Amygdala (tissue), 56 donors: ENCODE measurements around the gene RAPGEF2.
A peak's percentile ranks its signal among the peaks of the same experiment; 100 is the strongest.

ENCODE experiments used
- DNase-seq, 56 donors: peaks; one replicate each; lab custom pipeline; 2025; lab: John Stamatoyannopoulos, UW

Gene RAPGEF2

DNA sequence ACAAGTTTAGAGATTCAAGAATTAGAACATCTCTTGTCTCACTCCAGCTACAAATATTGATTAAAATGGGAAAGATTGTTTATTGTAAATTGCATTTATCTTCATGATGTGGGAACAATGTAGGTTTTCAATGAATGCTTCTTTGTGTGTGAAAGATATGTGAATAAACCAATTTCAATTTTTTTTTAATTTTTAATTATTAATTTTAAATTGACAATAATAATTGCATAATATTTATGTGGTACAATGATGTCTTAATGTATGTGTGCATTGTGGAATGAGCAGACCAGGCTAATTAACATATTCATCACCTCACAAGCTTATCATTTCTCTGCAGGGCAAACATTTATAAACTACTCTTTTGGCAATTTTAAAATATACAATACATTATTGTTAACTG lies 281.1 kb downstream of the RAPGEF2 start:
- no peak for DNase-seq

DNA sequence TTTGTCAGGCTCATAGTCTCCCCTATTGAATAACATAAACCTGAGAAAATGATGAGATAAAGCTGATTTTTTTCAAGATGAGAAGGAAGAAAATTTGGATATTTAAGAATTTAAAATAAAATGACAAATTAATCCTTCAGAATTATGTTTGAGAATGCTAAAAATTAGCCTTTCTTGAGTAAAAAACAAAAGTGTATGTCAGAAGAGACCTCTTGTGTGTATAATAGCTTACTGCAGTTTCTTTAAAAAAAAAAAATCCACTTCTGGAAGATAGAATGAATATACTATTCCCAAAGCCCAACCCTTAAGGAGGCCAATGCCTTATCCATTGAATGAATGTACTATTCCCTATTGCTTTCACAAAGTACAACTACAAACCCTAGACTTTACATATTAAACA lies 281.8 kb downstream of the RAPGEF2 start:
- no peak for DNase-seq

DNA sequence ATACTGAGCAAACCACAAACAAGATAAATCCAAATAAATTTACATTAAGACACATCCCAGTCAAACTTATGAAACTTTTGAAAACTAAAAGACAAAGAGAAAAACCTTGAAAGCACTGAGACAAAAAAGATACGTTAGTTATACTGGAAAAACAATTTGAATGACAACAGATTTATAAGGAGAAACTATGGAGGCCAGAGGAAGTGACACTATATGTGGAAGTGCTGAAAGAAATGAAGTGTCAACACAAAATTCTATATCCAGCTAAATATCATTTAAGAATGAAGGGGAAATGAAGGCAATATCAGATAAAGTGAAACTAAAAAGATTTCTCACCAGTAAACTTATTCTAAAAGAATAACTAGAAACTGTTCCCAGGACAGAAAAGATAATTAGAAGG lies 283.7 kb downstream of the RAPGEF2 start:
- DNase-seq: no peak

GRCh38 chr4:159389756-159390155 lies 286.9 kb downstream of the RAPGEF2 start:
- DNase-seq: no peak

DNA sequence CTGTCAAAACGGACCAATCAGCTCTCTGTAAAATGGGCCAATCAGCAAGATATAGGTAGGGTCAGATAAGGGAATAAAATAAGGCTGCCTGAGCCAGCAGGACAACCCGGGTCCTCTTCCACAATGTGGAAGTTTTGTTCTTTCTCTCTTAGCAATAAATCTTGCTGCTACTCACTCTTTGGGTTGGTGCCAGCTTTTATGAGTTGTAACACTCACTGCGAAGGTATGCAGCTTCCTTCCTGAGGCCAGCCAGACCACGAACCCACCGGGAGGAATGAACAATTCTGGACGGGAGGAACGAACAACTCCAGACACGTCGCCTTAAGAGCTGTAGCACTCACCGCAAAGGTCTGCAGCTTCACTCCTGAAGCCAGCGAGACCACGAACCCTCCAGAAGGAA lies 287.8 kb downstream of the RAPGEF2 start:
- DNase-seq: no peak

DNA sequence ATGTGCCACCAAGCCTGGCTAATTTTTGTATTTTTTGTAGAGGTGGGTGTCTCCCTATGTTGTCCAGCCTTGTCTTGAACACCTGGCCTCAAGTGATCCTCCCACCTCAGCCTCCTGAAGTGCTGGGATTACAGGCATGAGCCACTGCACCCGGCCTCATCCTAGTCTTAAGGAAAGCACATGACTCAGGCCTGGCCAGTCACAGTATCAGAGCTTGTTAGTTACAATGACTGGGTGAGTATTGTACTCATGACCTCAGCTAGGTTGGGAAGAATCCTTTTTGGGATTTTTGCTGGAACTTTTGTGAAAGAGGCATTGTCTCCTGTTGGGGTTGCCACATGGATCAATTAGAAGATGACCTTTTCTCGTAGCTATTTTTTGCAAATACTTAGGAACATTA lies 292.8 kb downstream of the RAPGEF2 start:
- no peak for DNase-seq

- DNase-seq: no peak
Measured at GRCh38 chr4:159396151-159396550, 293.3 kb downstream of the RAPGEF2 start.

DNA sequence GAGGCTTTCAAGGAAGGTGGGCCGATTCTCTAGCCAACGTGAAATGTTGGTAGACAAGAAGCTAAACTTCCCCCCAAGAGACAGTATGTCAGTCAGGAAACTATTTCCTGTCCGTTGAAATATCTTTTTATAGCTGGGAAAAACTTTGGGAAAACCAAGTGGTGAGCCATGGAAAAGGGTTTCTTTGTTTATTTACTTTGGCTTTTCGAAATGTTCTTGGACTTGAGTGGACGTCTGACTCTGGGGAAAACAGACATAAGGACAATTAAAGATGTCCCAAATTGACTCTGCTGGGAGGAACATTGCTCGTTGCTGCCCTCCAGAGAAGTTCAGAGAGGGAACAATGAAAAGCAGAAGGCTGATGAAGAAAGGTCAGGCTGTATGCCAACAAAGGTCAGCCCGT lies 295.4 kb downstream of the RAPGEF2 start:
- no peak for DNase-seq

GRCh38 chr4:159400558-159401225 lies 297.8 kb downstream of the RAPGEF2 start:
- peak in 27 of 56 donors; percentile 1 to 57 (median 14) for DNase-seq

DNA sequence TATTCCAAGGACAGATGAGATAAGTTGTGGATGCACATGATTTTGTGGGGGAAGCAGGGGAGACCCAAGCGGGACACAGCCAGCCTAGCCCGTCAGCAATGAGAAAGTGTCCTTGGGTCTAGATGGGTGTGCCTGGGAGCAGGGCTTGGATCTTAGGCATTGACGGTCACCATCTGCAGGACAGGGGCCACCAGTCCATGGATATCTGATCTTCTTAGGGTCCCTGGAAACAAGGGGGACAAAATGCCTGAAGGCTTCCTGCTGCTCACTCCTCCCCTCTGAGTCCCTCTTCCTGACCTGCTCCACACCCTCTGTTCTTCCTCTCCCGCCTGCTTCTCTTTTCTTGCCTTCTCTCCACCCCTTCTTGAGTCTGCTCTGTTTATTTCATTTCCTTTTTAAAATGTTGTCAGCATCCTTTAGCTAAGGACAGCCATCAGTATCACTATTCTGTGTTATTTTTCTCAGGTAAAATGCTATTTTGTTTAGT lies 298.4 kb downstream of the RAPGEF2 start:
- DNase-seq: peak in 1 of 56 donors; percentile 51

GRCh38 chr4:159401791-159402380 lies 299.0 kb downstream of the RAPGEF2 start:
- DNase-seq: no peak
